Stimulated activated CD8-positive, alpha-beta memory T cell treated with anti-CD3 and anti-CD28 coated beads, Interleukin-7, amount 100 ng/mL, for 1 hour (primary cell): ENCODE data around the gene ELL.
"Not testable (repeated sequence)": the region's sequence is repeated elsewhere in the genome, so short reads cannot be mapped to it uniquely, and the experiment has no call there.

Experiments
- DNase-seq, 2 donors: peaks; one replicate each; pipeline ENCODE4 v3.0.0-alpha.2; 2020; ENCODE audit warnings: low read depth in 2 of 2

Gene ELL

GRCh38 chr19:18521692-18522123, at the start of gene ELL:
Gene ELL, minus strand, starts transcription at chr19:18522070. Its CDS starts 15 bp downstream, at chr19:18522055.
- DNase-seq, result no peak

- DNase-seq, result no peak
Observed at GRCh38 chr19:18568367-18568766, 46.5 kb upstream of the ELL start.

GRCh38 chr19:18566953-18567352, 45.1 kb upstream of the ELL start:
- DNase-seq, result no peak

GRCh38 chr19:18562086-18562485, 40.2 kb upstream of the ELL start:
- no peak for DNase-seq

GRCh38 chr19:18559685-18560084, 37.8 kb upstream of the ELL start:
- no peak for DNase-seq

GRCh38 chr19:18558604-18559003, 36.7 kb upstream of the ELL start:
- no peak for DNase-seq

GRCh38 chr19:18558202-18558555, 36.3 kb upstream of the ELL start:
- no peak for DNase-seq

- peak; percentile 93 to 95 for DNase-seq
Observed at GRCh38 chr19:18557411-18558201, 35.7 kb upstream of the ELL start, which contains the start of gene KXD1. Gene KXD1, plus strand, starts transcription at chr19:18557870. Its CDS starts 4,187 bp downstream, at chr19:18562057.

- DNase-seq, result no peak
Observed at GRCh38 chr19:18551631-18552030, 29.8 kb upstream of the ELL start.

- no peak for DNase-seq
Observed at GRCh38 chr19:18543814-18544475, 22.1 kb upstream of the ELL start.

- DNase-seq, result peak; percentile 85 to 89
Observed at GRCh38 chr19:18542941-18543813, 21.3 kb upstream of the ELL start, which contains the start of gene FKBP8. Gene FKBP8, minus strand, starts transcription at chr19:18543573. Its CDS starts 1,603 bp downstream, at chr19:18541970.

- DNase-seq, result no peak
Observed at GRCh38 chr19:18541992-18542940, 20.4 kb upstream of the ELL start.

- no peak for DNase-seq
Observed at GRCh38 chr19:18541258-18541991, 19.6 kb upstream of the ELL start.

- not testable (repeated sequence) for DNase-seq
Observed at GRCh38 chr19:18540200-18540599, 18.3 kb upstream of the ELL start.

- no peak for DNase-seq
Observed at GRCh38 chr19:18539372-18539771, 17.5 kb upstream of the ELL start.

- DNase-seq, result no peak
Observed at GRCh38 chr19:18538115-18538514, 16.2 kb upstream of the ELL start.

GRCh38 chr19:18537431-18537830, 15.6 kb upstream of the ELL start:
- no peak for DNase-seq

- DNase-seq, result no peak
Observed at GRCh38 chr19:18536475-18536874, 14.6 kb upstream of the ELL start.

- no peak for DNase-seq
Observed at GRCh38 chr19:18533058-18533457, 11.2 kb upstream of the ELL start.
